HG03521 (cell line): Measurements from ENCODE around the gene PMM1.
A peak's percentile ranks its signal among the peaks of the same experiment; 100 is the strongest.
"Not testable (repeated sequence)": the region's sequence is repeated elsewhere in the genome, so short reads cannot be mapped to it uniquely, and the experiment has no call there.

Experiments
- ATAC-seq: cut with Tn5 transposase; IDR thresholded peaks from one replicate; pipeline ENCODE4 v1.9.1; 2021; ENCODE audit warnings: mild to moderate bottlenecking, moderate library complexity; ENCODE audit not compliant: unreplicated experiment

PMM1 gene

DNA sequence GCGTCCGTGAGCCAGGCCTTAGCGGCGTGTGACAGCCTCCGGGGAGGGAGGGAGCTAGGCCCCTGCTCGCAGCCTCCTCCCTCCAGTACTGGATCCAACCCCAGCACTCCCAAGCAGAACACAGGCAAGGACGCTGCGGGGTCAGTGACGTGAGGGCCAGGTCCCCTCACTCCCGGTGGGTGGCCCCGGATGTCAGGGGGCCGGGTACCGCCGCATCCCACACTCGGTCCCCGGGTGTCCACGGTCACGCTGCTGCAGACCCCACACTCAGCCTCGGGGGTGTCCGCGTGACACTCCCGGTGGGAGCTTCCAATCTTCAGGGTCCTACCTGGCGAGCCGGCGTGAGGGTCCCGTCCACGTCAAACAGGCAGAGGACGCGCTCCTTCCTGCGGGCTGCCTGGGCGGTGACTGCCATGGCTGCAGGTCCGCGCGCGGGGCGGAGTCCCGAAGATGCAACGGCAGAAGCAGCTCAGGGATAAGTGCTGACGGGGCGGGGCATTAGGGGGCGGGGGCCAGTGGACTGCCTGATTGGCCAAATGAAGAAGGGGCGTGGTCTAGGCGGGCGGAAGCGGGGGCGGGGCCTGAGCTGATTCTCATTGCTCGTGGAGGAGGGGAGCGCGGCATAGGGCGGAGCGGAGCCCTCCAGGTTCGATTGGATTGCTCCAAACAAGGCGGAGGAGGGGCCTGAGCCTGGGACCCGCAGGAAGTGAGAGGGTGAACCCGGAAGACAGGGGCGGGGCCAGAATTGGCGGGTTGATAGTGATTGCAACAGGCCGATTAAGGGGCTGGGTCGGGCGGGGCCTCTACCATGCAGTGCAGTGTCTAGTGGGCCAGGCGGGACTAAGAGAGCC, at the start of gene PMM1:
Gene PMM1, minus strand, starts transcription at position 450 of the 851 bp plus-strand sequence. Its CDS starts 35 bp downstream, at position 415.
- ATAC-seq, result peak; percentile 91

DNA sequence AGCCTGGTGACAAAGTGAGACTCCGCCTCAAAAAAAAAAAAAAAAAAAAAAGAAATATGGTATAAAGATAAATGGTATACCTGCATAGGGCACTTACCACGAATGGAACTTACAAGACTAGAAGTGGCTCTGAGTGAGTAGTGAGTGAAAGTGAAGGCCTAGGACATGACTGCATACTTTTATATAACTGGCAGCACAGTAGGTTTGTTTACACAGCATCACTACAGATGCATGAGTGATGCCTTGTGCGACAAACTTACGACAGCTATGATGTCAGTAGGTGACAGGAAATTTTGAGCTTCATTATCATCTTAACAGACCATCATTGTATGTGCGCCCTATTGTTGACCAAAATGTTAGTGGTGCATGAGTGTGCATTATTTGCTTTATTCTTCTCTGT, 49.1 kb upstream of the PMM1 start:
- no peak for ATAC-seq

DNA sequence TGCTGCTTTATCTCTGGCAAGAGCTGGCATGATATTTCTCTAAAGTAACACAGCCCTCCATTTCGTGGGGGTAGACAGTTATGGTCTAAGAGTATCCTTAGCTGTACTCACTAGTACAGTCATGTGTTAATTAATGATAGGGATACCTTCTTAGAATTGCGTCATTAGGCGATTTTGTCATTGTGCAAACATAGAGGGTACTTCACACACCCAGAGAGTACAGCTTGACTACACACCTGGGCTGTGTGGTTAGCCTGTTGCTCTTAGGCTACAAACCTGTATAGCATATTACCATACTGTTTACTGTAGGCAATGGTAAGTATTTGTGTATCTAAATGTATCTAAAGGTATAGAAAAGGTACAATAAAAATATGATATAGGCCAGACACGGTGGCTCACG, 48.5 kb upstream of the PMM1 start:
- no peak for ATAC-seq

DNA sequence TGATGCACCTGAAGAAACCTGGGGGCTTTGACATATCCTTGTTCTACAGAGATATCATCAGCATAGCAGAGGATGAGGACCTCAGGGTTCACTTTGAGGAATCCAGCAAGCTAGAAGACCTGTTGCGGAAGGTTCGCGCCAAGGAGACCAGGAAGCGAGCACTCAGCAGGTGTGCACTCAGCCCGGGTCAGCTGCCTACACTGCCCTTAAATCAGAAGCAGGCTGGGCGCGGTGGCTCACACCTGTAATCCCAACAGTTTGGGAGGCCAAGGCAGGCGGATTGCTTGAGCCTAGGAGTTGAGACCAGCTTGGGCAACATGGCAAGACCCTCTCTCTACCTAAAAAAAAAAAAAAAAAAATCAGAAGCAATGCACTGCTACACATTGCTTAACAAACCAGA, 48.0 kb upstream of the PMM1 start:
- ATAC-seq, result not testable (repeated sequence)

DNA sequence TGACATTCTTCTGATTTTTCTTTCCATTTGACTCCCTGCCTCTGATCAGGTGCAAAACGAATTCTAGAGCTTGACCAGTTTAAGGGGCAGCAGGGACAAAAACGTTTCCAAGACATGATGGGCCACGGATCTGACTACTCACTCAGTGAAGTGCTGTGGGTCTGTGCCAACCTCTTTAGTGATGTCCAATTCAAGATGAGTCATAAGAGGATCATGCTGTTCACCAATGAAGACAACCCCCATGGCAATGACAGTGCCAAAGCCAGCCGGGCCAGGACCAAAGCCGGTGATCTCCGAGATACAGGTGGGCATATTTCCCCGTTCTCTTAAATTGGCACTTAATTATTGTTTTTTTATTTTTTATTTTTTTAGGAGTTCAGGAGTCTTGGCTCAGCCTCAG, 46.8 kb upstream of the PMM1 start:
- ATAC-seq, result no peak

DNA sequence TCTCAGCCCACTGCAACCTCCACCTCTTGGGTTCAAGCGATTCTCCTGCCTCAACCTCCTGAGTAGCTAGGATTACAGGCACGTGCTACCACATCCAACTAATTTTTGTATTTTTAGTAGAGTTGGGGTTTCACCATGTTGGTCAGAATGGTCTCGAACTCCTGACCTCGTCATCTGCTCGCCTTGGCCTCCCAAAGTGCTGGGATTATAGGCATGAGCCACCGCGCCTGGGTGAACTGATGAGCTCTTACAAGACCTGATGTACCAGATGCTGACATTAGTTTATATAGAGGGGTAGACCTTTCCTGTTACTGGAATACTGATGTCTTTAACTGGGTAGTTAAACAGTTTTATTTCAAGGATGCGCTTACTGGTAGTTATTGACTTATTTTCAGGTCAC, 45.0 kb upstream of the PMM1 start:
- not testable (repeated sequence) for ATAC-seq

DNA sequence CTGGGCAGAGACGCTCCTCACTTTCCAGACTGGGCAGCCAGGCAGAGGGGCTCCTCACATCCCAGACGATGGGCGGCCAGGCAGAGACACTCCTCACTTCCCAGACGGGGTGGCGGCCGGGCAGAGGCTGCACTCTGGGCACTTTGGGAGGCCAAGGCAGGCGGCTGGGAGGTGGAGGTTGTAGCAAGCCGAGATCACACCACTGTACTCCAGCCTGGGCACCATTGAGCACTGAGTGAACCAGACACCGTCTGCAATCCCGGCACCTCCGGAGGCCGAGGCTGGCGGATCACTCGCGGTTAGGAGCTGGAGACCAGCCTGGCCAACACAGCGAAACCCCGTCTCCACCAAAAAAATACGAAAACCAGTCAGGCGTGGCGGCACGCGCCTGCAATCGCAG, 42.0 kb upstream of the PMM1 start:
- ATAC-seq, result not testable (repeated sequence)

DNA sequence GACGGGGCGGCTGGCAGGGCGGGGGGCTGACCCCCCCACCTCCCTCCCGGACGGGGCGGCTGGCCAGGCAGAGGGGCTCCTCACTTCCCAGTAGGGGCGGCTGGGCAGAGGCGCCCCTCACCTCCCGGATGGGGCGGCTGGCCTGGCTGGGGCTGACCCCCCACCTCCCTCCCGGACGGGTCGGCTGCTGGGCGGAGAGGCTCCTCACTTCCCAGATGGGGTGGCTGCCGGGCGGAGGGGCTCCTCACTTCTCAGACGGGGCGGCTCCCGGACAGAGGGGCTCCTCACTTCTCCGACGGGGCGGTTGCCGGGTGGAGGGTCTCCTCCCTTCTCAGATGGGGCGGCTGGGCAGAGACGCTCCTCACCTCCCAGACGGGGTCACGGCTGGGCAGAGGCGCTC, 41.5 kb upstream of the PMM1 start:
- ATAC-seq, result not testable (repeated sequence)

DNA sequence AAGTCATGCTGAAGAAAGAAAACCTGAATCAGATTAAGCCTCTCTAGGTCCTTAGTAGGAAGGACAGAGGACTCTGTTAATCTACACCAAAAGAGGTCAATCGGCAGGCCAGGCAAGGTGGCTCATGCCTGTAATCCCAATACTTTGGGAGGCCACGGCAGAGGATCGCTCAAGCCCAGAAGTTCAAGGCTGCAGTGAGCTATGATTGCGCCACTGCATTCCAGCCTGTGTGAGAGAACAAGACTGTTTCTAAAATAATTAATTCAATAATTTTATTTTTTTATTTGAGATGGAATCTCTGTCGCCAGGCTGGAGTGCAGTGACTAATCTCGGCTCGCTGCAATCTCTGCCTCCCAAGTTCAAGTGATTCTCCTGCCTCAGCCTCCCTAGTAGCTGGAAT, 35.9 kb upstream of the PMM1 start:
- no peak for ATAC-seq

DNA sequence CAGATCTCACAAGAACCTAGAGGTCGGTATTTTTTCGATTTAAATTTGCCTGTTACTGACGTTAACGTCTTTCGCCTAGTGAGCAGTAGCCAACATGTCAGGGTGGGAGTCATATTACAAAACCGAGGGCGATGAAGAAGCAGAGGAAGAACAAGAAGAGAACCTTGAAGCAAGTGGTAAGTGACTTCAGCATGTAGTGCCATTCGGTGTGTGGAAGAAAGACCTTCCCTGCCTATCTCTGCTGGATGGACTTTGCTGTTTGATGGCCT, 32.2 kb upstream of the PMM1 start:
- ATAC-seq, result no peak

DNA sequence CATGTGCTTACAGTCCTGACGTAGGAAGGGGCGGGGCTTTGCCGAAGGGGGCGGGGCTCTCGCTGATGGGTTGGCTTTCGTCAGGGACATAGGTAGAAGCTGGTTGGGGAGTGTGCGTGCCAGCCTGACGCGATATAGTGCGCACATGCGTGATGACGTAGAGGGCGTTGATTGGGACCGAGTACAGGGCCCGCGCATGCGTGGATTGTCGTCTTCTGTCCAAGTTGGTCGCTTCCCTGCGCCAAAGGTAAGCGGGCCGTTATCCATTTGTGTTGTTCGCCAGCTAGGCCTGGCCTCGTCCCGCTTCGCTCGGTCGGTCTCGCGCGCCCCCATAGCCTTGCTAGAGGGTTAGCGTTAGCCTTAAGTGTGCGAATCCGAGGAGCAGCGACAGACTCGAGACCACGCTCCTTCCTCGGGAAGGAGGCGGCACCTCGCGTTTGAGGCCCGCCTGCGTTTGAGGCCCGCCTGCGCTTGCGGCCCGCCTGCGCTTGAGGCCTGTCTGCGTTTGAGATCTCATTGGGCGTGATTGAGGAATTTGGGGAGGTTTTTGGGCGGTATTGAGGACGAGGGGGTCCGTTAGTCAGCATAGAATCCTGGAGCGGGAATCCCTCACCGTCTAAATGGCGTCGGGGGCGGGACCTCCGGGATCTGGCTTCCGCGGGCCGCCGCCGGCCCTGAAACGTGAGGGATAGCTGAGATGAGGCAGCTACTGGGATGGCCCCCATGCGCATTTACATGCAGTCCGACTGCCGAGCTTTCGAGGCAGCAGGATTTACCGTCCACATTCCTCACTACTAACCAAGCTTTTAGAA, 31.7 kb upstream of the PMM1 start, which contains the start of gene XRCC6:
Gene XRCC6, plus strand, starts transcription at position 197 of the 812 bp plus-strand sequence. CDS start 710 bp downstream, outside the sequence.
- peak; percentile 85 for ATAC-seq

DNA sequence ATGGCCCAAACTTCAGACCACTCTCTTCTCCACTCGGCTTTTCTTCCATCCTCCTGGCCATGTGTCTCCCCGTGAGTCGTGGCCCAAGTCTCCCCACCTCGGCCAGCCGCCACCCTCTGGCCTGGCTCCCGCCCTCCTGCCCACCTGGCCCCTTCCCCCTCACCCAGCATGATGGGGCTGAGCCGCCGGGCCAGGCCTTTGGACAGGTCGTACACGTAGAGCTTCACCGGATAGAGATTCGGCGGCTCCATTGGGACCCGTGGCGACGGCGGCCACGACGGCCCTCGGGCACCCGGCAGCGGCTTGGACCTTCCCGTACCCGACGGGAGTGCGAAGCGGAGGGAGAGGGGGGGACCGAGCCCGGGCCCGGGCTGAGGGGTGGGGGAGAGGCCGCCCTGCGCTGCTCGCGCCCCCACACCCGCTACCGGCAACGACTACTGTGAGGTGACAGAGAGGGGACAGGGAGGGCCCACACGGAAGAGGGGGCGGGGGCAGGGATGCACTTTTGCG, 31.0 kb upstream of the PMM1 start, which contains the start of gene DESI1:
Gene DESI1, minus strand, starts transcription at position 455 of the 510 bp plus-strand sequence. Its CDS starts 204 bp downstream, at position 251.
- ATAC-seq, result peak; percentile 19

DNA sequence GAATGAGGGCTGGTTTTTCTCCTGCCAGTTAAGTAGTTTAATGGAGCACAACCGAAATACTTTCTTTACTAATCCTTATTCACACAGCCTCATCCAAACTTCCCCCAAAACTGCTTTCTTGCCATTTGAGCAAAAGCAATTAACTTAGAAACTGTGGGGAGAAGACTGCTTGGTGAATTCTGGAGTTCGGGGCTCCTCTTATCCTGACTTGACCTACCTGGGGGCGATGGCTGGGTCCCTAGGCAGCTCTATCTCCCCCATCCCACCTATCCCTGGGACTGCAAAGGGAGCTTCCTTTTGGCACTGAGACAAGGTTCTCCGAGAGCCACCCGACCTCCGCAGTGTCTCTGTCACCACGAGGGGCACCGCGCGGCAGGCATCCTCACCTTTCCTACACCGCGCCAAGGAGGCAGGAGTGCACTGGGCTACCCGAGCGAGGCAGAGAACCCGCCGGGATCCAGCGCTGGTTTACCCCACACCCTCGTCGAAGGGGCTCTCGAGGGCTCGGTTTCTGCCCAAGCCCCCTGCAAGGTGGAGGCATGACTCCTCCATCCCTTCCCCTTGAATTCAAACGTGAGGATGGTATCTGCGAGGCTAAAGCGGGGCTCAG, 30.4 kb upstream of the PMM1 start:
- ATAC-seq, result no peak

DNA sequence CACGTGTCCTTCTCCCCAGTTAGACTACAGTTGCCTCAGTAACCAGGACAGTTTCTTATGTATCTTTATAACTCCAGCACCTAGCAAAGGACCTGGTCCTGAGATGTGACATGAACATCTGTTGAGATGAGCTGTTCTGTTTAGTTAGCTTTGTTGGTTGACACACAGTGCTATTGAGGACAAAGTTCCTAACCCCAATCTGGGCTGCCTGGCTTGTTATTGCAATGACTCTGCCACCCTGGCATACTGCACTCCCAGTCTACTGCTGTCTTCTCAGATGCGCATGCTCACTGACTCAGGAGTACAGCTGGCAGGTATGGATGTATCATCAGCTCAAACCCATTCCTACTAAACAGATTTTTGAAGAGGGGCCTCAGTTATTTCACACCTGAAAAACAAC, 23.8 kb upstream of the PMM1 start:
- ATAC-seq, result no peak

DNA sequence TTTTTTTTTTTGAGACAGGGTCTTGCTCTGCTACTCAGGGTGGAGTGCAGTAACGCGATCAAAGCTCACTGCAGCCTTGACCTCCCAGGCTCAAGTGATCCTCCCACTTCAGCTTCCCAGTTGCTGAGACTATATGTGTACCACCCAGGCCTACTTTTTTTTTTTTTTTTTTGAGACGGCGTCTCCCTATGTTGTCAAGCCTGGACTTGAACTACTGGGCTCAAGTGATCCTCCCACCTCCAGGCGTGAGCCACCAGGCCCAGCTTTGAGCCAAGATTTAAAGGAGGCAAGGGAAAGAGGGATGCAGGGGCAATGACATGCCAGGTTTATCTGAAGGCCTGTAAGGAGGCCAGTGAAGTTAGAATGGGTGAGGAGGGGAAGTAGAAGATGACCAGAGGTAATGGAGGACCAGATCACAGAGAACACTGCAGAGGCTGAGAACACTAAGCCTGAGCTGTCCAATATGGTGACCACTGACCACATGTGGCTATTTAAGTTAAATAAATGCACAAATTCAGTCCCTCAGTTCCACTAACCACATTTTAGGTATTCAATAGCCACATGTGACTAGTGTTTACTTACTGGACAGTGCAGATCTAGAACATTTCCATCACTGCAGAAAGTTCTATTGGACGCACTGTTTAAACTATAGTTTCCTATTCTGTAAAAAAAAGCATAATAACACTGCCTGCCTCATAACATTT, 23.1 kb upstream of the PMM1 start:
- no peak for ATAC-seq

DNA sequence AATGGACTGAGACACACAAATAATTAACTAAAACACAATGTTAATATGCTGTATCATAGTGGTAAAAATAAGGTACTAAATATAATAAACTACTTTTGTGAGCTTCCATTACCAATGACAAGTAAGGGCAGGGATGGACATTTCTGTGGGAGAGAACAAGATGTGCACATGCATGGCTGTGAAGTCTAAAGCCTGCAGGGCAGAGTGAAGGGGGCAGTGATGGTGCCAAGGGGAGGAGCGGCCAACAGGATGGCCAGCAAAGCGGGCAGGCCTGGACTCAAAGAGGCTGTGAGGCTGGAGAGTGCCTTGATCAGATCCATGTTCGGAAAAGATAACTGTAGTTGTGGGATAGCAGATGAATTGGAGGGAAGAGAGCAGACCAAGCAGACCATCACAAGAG, 18.7 kb upstream of the PMM1 start:
- no peak for ATAC-seq

DNA sequence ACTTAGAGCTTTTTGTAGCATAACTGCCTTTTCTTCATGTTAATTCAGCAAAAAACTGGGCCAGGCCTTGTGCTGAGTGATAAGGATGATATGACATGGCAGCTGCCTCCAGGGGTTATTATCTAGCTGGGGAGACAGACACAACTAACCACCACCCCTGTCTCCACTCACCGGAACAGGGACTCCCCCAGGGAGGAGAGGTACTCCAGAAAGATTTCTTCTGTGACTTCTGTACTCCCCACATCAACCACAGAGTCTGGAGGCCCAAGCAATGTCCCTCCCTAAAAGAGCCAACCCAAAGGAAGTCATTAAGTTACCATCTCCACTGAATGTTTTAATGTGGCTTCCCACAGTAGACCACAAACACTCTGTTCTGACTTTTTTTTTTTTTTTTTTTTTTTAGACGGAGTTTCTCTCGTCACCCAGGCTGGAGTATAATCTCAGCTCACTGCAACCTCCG, 14.3 kb upstream of the PMM1 start:
- ATAC-seq, result no peak

DNA sequence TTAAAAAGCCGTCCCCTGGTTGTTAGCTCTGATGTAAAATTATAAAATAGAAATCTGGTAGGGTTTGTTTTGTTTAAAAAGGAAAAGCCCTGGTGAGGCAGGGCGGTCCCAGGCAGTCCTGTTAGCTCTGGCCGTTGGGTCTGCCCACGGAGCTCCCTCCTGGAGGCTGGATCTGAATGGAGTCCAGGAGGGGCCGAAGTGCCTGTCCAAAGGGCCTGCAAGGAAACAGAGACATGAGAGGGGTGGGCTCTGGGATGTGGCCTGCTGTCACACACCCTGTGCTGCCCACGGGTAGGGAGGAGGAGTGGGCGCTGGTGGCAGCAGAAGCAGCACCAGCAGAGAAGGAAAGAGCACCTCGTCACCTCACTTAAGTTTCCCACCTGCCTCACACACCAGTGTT, 11.3 kb upstream of the PMM1 start:
- no peak for ATAC-seq

DNA sequence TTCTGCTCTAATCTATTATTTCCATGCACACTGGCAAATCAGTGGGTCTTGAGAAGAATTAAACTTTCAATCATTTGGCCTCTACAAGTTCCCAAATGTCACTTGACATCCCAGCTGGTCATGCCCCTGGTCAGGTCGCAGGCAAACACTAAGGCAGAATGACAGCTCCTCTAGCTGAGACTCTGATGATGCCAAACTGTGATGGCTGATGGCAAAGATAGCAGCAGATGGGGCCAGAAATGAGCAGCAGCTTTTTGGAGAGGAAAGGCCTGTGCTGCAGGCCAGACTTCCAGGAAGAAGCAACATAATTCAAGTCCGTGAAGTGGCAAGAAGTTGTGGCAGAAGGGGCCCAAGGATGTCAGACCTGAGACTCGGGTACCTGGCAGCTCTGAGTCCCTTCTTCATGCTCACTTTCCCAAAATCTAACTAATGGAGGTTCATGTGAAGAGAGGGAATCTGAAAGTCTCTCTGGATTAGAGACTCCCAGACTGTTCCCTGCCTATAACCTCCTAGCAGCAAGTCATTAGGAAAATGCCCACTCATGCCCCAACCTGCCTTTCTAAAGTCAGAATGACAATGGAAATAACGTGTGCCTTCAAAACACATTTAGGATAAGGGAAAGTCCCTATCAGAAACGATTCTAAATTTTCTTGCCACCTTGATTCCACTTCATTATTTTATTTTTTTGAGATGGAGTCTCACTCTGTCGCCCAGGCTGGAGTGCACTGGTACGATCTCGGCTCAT, 9.4 kb upstream of the PMM1 start:
- ATAC-seq, result no peak

DNA sequence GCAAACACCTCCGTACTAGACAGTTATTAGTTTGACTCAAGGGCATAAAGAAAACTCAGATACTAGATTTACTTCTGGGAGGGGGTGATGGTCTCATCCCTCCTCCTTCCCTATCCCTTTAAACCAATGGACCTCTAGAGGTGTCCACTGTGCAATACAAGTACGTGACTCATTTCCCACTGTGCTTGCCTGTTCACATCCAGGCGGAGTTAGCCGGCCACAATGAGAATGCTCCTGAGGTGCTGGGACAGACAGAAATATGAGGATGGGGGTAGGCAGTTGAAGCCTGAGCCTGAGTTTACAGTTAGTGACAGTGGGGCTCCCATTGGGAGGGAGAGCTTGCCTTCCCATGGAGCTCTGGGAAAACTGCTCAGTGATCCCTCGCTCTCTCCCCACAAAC, 8.4 kb upstream of the PMM1 start:
- ATAC-seq, result no peak
